HL-60/S4 treated with retinoic acid at 250 ng/mL for 4 days and 3 days (cell line): Measurements from ENCODE around the gene KRT27.

Experiments used
- in situ Hi-C: fragments of 300-500 bp; cut with MboI; formaldehyde crosslinking; loops from 2 replicates; pipeline ENCODE4 v1.7.0; 2022; ENCODE audit warnings: low sequenced_read_pairs

Gene KRT27

DNA sequence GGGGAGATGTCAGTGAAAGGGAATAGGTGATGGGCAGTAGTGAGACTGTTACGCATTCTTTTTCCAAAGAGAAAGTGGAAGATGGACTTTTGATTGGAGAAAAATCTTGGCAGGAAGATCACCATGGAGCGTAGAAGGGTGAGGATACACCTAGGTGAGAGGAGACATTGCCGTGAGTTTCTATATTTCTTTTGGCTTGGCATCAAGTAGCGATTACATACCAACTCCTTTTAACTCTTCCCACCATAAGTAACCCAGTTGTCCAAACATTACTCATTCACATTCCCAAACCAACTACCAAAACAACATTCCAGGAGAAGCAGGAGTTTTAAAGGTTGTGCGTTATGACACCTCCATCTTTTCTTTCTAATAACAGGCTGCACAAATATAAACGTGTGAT is 28.1 kb upstream of the KRT27 start:
- in situ Hi-C loops, result no loop called here

DNA sequence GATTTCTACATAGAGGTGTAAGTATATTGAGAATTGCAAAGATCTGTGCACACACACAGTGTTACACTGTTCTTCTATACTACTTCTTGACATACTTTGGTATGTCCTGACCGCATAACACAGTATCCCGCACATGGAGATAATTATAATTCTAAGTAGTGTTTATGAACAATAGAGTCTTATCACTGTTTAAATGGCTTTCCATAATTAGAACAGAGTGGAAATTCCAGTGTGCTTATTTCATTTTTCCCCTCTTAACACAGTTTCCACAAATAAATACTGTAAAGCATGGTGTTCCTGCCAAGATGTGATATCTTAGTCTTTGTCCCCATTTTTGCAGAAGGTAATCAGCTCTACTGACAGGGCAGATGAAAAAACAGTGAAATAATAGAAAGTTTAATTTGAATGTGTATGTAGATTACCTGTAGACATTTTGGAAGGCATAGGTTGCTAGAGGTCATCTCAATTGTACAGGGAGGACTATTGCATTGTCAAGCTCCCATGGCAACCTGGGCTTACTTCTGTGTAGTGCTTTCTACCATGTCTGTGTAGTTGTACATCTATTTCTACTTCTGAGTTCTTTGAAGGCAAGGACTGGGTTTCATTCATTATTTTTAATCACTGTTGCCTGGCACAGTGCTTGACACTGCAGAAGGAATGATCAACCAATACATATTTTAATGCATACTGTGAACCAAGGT is 27.5 kb upstream of the KRT27 start:
- in situ Hi-C loops, result no loop called here

DNA sequence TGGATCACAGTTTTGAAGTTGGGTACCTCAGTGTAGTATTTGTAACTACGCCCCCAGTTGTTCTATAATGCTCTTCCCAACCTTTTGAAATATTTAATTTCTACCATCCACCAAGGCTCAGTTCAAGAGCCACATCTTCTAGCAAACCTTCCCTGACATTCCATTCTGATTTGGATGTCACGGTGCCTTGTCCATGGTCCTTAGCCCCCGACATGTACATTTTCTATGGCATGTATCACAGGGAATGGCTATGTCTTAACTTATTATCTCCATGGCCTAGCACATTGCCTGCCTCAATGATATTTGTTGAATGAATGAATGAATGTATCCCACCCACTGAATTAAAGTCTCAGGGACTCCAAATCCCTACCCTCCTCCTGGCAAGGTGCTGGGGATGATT is 23.8 kb upstream of the KRT27 start:
- in situ Hi-C loops, result no loop called here

DNA sequence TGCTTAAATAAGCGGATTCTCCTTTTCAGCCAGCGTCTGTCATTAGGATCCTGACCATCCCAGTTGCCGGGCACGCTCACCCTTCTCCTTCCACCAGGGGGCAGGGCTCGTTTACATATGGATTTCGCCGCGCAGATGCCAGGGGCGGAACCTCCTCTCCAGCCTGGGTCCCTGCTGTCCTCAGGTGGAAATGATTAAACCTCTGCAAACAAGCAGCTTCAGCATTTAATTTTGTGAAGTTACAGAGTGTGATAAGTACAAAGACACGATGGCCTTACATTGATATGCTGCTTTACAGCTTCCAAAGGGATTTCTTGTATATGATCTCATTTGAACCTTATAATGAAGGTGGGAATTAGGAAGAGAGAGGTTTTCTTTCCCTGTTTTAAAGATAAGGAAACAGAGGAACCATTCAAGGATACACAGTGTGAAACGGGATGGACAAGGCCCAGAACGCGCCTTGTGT is 21.3 kb upstream of the KRT27 start:
- in situ Hi-C loops, result no loop called here

DNA sequence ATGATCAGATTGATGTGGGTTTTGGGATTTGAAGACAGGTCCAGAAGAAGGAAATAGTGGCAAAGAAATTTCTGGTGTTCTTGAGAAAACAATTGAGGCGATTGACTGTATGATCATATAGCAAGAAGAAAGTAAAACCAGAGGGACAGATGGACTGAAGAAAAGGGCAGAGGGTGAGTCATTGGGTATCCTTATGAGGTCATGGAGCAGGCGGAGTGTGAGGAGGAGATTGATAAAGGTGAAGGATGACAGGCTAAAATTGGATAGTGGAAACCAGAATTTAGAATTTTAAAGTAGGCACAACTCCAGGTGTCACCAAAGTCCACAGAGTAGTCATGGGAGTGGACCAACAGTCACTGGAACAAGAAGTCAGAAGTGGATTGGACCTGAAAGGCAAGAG is 18.8 kb upstream of the KRT27 start:
- in situ Hi-C loops, result no loop called here

DNA sequence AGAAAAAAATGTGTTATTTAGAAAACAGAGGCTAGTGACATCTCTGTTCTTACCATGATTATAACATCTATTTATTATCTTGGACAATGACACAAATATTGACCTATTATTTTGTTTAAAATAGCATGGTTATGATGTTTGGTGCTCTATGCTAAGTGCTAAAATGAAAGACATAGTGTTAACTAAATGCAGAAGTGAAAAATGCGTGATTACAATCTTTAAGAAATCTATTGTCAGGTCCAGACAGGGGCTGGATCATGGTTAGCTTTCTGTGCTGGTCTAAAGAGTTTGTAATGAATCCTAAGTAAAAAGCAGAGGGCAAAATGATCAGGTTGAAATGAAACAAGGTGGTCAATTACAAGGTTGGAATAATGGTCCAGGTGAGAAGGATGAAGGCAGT is 18.0 kb upstream of the KRT27 start:
- in situ Hi-C loops, result no loop called here

DNA sequence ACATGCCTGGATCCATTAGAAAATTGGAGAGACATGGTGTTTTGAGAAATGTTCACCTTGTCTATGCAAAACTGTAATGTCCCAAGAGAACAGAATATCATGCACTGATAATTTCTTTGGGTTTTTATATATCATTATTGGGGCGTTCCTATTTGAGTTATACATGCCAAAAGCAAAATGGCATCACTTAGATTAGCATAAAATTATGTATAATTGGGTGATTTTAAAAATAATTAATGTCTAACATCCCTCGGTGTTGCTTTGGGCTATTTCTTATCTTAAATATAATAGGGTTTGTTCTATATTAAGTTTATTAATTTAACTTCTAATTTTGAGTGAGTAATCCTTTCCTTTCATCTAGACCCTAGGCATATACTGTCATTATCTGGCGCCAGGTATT is 17.5 kb upstream of the KRT27 start, which contains the start of gene KRT28:
Gene KRT28, minus strand, starts transcription at position 101 of the 400 bp plus-strand sequence. Its CDS starts 66 bp downstream, at position 35.
- in situ Hi-C loops, result no loop called here

DNA sequence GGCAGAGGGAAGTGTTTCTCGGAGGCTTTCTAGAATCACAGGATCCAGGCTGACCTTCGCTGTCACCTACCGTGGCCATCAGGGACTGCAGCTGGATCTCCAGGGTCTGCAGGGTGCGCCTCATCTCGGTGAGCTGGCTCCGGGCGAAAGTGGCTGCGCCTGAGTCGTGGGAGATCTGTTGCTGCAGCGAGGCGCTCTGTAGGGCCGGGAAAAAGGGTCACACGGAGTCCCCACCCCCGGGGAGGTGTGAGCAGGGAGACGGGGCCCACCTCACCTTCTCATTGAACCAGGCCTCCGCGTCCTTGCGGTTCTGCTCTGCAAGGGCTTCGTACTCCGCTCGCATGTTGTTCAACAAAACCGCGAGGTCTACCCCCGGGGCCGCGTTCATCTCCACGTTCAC is 14.5 kb upstream of the KRT27 start:
- in situ Hi-C loops, result no loop called here

DNA sequence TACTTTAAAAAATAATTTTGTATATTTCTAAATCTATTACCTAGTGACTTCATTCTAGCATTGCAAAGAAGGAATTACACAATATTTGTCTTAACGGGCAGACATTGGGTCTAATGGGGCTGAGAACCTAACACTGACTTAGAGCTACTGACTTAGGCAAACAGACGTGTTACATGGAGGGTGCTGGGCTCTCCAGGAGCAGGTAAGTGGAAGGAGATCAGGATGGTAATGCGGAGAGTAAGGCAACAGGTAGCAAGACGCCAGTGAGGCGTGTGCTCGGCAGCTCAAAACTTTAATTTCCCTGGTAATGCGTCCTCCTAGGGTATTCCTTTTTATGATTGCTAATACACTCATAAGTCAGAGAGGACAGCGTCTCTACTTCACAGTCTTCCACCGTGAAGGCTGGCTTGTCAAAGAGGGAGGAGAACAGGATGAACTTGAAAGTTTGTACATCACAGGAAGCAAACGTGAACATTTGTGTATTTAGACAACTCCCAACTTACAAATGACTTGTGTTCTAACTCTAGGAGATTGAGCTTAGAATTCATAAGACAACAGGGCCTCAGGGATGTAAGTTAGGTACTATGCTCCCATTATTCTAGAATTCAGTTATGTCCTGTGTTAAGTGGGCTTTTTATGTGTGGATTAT is 12.8 kb upstream of the KRT27 start:
- in situ Hi-C loops, result no loop called here

DNA sequence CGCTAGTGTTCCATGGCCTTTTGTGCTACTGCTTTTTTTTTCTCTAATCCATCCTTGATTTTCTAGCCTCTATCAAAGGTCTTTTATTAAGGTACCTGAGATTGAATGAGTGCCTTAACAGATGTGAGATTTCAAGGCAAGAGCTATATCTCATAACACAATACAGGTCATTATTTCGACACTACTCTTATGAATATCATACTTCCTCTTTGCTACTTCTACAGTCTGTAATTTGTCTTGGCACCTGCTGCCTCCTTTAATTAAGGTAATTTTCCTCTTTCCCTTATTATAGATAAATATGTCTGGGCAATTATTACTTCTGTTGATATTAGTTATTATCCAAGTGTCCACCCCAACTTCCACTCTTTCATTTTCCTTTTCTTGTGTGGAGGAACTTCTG is 12.1 kb upstream of the KRT27 start:
- in situ Hi-C loops, result no loop called here

DNA sequence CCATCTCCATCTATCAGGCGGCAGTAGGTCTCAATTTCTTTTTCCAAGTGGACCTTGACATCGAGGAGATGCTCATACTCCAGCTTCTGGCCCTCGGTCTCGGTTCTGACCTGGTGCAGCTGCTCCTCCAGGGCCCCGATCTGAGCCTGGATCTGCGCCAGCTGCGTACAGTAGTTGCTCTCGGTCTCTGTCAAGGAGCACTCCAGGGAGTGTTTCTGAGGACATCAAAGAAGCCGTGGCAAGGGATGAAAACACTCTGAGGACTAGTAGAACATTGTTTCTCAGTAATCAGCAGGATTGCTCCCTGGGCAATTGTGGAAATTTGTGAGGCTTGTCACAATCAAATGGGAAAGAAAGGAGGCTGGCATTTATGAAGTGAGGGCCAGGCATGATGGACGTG is 11.5 kb upstream of the KRT27 start:
- in situ Hi-C loops, result no loop called here

DNA sequence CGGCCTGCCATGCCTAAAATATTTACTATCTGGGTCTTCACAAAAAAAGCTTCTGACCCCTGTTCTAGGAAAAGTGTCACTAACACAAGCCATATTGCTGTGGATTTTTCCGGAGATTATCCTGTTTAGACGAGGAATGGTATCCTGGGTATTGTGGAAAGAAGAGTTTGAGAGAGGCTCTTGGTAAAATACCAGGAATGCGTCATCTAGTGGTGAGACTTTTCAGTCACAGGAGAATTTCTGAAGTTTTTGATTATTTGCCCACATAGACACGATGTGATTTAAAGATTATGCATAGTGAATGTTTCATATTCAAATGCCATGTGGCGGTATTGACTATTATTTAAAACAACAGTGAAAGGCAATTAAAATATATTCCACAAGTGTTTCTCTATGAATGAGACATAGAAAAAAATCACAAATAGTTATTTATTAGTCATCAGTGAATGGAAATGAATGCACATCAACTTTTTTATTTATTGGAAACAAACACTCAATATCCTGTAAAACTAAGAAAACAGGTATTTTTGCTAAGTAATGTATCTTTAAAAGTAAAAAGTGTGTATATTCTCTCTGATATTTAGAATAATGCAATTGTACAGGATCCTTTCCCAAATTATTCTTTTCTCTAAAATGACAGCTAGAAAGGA is 9.6 kb upstream of the KRT27 start:
- in situ Hi-C loops, result no loop called here

DNA sequence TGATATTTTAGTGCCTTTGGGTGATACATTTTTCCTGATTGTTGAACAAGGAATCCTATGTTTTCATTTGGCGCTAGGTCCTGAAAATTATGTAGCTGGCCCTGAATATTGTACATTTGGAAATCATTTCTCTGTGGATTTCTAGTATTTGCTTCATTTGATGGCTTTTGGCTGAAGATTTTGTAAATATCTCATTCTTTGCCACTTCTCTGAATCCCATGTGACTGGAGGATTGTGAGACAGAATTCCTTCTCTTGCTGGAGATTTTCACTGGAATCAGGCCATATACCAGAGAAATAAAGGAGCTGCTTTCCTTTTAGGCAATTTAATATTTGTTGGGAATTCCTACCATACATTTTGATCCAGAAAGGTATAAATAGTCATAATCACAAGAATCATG is 8.8 kb upstream of the KRT27 start:
- in situ Hi-C loops, result no loop called here

DNA sequence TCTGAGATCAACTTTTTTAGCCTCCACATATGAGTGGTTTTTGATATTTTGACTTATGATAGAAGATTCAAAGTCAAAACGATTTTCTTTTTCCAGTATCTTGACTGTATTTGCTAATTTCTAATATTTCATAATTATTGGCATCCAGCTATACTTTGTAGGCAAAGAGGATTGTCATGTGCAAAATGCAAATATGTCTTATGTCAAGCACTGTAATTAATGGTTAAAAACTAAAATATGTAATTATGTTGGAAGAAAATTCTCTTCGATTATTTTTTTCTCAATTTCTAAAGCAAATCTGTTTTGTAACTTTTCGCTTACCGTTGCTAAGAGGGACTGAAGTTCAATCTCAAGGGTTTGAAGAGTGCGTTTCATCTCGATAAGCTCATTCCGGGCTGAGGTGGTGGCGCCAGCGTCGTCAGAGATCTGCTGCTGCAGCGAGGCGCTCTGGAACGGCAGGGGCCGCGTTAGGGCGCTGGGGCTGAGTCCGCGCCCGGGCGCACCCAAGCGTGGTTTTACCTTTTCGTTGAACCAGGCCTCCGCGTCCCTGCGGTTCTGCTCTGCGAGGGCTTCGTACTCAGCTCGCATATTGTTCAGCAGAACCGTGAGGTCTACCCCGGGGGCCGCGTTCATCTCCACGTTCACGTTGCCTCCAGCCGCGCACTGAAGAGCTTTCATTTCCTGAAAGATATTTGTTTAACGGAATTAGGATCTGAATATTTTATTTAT is 3.0 kb downstream of the KRT27 start:
- in situ Hi-C loops, result no loop called here

DNA sequence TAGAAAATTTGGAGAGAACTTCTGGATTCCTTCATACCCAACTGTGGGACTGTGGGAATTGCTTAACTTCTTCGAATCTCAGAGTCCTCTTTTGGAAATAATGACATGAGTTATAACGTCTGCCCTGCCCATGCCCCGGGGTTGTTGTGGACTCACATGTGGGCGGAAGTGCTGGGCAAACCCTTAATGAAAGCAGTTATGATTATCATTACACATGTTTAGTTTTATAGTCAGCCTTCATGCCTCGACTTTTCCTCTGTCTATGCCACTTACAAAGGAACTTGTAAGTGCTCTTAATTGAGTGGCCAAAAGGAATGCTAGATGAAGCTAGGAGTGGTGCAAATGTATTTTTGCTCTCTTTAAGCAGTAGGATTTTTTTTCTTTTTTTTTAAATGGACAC is 3.9 kb downstream of the KRT27 start:
- in situ Hi-C loops, result no loop called here

DNA sequence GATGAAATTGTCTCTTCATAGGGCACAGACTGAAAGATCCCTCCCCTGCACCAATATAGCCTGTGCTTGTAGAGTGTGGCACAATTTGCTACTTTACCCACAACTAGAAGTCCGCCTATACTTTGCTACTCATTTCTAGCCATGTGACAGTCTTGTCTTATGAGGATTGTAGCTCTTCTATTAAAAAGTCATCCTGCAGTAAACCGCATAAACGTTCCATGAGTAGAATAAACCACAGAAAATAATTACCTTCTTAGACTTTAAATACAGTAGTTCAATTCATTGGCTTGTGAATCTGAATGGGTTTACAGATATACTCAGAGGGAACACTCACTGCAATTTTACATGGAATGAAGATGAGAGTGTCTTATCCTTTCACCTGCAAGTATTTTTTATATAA is 4.4 kb downstream of the KRT27 start:
- in situ Hi-C loops, result no loop called here

DNA sequence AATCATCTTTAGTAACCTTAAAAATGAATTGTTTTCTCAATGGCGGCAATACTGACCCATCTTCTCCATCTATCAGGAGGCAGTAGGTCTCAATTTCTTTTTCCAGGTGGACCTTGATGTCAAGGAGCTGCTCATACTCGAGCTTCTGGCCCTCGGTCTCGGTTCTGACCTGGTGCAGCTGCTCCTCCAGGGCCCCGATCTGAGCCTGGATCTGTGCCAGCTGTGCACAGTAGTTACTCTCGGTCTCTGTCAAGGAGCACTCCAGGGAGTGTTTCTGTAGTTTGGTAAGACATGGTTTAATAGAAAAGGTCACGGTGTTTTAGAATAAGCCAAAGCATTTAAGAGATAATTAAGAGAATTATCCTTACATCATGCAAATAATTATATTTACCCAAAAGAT is 4.9 kb downstream of the KRT27 start:
- in situ Hi-C loops, result no loop called here

DNA sequence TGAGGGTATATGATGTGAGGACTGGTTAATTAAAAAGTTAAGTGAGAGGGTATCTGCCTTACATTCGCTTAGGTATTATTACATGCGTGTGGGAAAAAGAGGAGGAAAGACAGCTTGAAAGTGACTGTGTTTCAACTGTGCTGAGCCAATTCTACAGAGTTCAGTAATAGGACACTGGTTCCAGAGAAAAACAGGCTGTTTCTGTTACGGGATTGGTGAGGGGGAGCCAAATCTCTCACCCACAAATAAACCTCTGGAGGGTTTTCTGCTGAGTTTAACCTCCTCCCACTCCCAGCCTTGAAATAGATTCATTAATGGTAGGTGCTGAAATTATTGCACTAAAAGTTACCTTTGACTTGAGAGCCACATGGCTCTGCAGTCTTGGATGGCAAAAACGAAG is 6.4 kb downstream of the KRT27 start:
- in situ Hi-C loops, result no loop called here

DNA sequence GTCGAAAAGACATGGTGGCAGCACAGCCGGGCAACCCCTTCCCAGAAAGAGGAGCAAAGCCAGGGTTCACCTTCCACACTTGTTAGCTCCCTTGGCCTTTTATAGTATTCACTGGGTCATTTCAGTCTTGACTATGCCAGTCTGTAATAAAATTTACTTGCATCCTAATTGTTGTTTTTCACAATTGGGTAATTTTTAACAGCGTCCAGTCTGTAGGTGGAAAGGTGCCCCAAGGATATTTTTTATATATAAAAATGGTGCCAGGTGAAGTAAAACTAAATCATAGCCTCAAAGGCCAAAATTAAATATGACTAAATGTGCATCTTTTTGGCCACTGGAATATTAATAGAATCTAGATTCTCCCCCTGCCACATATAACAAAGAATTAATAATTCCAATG is 10.2 kb downstream of the KRT27 start, which contains the start of gene KRT26:
Gene KRT26, minus strand, starts transcription at position 101 of the 400 bp plus-strand sequence. Its CDS starts 88 bp downstream, at position 13.
- in situ Hi-C loops, result no loop called here

DNA sequence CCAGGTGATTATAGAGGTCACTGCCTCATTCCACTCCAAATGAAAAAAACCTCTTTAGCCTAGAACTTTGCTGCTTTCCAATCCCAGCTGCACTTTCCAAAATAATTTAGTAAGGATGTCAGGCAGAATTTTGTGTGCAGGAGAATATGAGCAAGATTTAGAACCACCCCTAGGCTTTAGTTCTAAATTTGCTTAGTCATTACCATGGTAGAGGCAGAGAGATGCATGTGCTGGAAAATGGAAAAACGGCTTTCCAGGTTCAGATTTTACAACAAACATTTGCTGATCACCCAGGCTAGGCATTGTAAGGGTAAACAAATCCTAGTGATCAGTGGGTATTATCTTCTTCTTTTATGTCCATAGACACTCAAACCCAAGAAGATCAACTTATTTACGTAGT is 16.7 kb downstream of the KRT27 start:
- in situ Hi-C loops, result no loop called here

DNA sequence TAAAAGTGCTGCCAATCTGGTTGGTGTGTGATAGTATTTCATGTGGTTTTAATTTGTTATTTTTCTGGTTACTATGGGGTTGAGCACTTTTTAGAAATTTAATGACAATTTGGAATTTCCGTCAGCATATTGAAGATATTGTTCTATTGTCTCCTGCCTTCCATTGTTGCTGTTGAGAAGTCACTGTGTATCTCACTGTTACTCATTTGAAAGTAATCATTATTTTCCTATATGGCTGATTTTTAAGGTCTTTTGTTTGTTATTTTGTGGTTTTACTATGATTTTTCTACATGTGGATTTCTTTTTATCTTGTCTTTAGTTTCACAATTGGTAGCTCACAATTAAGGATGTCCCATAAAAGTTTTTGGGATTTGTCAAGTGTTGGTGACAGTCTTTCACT is 18.6 kb downstream of the KRT27 start:
- in situ Hi-C loops, result no loop called here
